Glutamatergic neuron (in vitro differentiated cells): ENCODE results near the gene CDH2. TPM values are rescaled to one million over a fixed set of nuclear protein-coding genes. Genes with fewer than 3 reads are reported as not detected.

ENCODE experiments used
- DNase-seq: peaks from one replicate; pipeline ENCODE4 v3.0.0; 2022
- H3K27ac Mint-ChIP-seq: one replicate; pipeline ENCODE4 v1.8.0; 2020; ENCODE audit warnings: mild to moderate bottlenecking, mixed read lengths, inconsistent platforms; ENCODE audit not compliant: unreplicated experiment
- H3K27me3 Mint-ChIP-seq: one replicate; pipeline ENCODE4 v1.8.0; 2020; ENCODE audit warnings: mild to moderate bottlenecking, moderate library complexity, mixed read lengths, inconsistent platforms; ENCODE audit not compliant: unreplicated experiment
- H3K36me3 Mint-ChIP-seq: one replicate; pipeline ENCODE4 v1.8.0; 2020; ENCODE audit warnings: mild to moderate bottlenecking, mixed read lengths, inconsistent platforms; ENCODE audit not compliant: unreplicated experiment
- H3K4me1 Mint-ChIP-seq: one replicate; pipeline ENCODE4 v1.8.0; 2020; ENCODE audit warnings: mild to moderate bottlenecking, low read depth, mixed read lengths, inconsistent platforms; ENCODE audit not compliant: unreplicated experiment
- H3K4me3 Mint-ChIP-seq: one replicate; pipeline ENCODE4 v1.8.0; 2020; ENCODE audit warnings: mild to moderate bottlenecking, mixed read lengths, inconsistent platforms; ENCODE audit not compliant: unreplicated experiment
- H3K9me3 Mint-ChIP-seq: one replicate; pipeline ENCODE4 v1.8.0; 2020; ENCODE audit warnings: mild to moderate bottlenecking, moderate library complexity, mixed read lengths, inconsistent platforms; ENCODE audit not compliant: unreplicated experiment
- total RNA-seq: library from RNA; stranded (reverse); fragmentation: NEBNext Ultra II Directional; extraction: Animal tissue kit (Norgen Biotek cat#: 25700); gene quantifications from one replicate; pipeline ENCODE4 v1.2.1, GENCODE V29; 2021; ENCODE audit not compliant: unreplicated experiment
- TF ChIP-seq, protein P1 (sequence below): fragments of 200-600 bp; sonication (generic); IDR thresholded peaks from one replicate; pipeline ENCODE4 v1.5.0; 2021; ENCODE audit not compliant: partially characterized antibody, unreplicated experiment

CDH2 gene
- total RNA-seq, 1 donor from 2014 or later = 224 TPM

DNA sequence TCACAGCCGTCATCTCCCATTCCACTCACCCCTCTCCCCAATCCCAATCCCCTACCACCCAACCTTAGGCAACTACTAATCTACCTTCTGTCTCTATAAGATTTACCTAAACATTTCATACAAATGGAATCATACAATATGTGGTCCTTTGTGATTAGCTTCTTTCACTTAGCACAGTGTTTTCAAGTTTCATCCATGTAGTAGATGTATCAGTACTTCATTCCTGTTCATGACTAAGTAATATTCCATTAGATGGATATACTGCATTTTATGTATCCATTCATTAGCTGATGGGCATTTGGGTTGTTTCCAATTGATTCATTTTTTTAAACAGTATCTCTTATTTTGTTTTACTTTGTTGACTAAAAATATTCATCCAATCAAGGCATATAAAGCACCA lies 109.6 kb downstream of the CDH2 start:
- peaks cover 2% of the 10 kb centered on the region for H3K27me3 Mint-ChIP-seq
- no peaks in the 10 kb centered on the region for H3K36me3 Mint-ChIP-seq
- DNase-seq = no peak
- peaks cover 4% of the 10 kb centered on the region for H3K9me3 Mint-ChIP-seq
- H3K4me3 Mint-ChIP-seq = no peak overlapping the region
- TF ChIP-seq, protein P1, sequence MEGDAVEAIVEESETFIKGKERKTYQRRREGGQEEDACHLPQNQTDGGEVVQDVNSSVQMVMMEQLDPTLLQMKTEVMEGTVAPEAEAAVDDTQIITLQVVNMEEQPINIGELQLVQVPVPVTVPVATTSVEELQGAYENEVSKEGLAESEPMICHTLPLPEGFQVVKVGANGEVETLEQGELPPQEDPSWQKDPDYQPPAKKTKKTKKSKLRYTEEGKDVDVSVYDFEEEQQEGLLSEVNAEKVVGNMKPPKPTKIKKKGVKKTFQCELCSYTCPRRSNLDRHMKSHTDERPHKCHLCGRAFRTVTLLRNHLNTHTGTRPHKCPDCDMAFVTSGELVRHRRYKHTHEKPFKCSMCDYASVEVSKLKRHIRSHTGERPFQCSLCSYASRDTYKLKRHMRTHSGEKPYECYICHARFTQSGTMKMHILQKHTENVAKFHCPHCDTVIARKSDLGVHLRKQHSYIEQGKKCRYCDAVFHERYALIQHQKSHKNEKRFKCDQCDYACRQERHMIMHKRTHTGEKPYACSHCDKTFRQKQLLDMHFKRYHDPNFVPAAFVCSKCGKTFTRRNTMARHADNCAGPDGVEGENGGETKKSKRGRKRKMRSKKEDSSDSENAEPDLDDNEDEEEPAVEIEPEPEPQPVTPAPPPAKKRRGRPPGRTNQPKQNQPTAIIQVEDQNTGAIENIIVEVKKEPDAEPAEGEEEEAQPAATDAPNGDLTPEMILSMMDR = no peak
- H3K4me1 Mint-ChIP-seq = peaks cover 14% of the 10 kb centered on the region
- no peak overlapping the region for H3K27ac Mint-ChIP-seq

GRCh38 chr18:28065793-28066186 lies 111.1 kb downstream of the CDH2 start:
- no peak for DNase-seq
- peaks cover 7% of the 10 kb centered on the region for H3K9me3 Mint-ChIP-seq
- TF ChIP-seq, protein P1 = no peak
- H3K36me3 Mint-ChIP-seq = no peaks in the 10 kb centered on the region
- H3K4me1 Mint-ChIP-seq = peaks cover 4% of the 10 kb centered on the region
- H3K27ac Mint-ChIP-seq = no peak overlapping the region
- no peak overlapping the region for H3K4me3 Mint-ChIP-seq
- no peaks in the 10 kb centered on the region for H3K27me3 Mint-ChIP-seq

DNA sequence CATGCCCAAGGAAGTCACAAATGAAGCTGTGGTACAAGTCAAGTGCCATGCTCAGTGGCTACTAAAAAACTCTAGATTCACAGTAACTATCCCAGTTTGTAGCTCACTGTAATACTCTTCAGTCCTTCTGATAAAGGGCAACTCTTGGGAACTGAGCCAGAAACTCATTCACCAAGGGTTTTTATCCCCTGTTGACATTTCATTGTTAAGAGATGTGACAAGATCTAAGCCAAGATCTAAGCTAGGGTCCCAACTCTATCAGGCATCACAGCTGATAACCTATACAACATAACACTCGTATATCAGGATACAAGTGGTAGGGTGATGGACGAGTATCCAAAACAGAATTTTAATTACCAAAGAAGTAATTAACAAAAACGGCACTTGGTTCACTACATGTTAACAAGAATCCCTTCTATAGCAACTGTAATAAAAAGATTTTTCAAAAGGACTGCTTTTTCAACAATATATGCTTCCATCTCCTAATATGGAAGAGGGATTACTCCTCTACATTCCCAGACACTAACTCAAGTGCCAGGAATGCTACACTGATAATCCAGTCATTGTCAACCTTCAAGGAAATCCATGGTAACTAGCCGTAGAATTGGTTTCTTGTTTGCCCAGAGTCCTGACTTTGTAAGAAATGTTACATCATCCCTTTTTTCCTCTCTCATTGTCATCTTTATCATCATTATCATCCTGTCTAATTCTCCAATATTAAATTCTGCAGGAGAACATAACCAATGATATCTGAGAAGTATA lies 111.7 kb downstream of the CDH2 start:
- peaks cover 7% of the 10 kb centered on the region for H3K9me3 Mint-ChIP-seq
- no peak for DNase-seq
- TF ChIP-seq, protein P1 = no peak
- peaks cover 4% of the 10 kb centered on the region for H3K4me1 Mint-ChIP-seq
- H3K4me3 Mint-ChIP-seq = no peak overlapping the region
- H3K36me3 Mint-ChIP-seq = no peaks in the 10 kb centered on the region
- H3K27me3 Mint-ChIP-seq = peaks cover under 1% of the 10 kb centered on the region
- no peak overlapping the region for H3K27ac Mint-ChIP-seq

GRCh38 chr18:28063926-28064325 lies 113.0 kb downstream of the CDH2 start:
- no peak for DNase-seq
- TF ChIP-seq, protein P1 = no peak
- Mint-ChIP-seq H3K9me3 (peaks cover 7% of the 10 kb centered on the region), H3K27ac (no peak overlapping the region), H3K36me3 (no peaks in the 10 kb centered on the region), H3K27me3 (peaks cover 4% of the 10 kb centered on the region), H3K4me3 (no peak overlapping the region), H3K4me1 (peaks cover 6% of the 10 kb centered on the region)

DNA sequence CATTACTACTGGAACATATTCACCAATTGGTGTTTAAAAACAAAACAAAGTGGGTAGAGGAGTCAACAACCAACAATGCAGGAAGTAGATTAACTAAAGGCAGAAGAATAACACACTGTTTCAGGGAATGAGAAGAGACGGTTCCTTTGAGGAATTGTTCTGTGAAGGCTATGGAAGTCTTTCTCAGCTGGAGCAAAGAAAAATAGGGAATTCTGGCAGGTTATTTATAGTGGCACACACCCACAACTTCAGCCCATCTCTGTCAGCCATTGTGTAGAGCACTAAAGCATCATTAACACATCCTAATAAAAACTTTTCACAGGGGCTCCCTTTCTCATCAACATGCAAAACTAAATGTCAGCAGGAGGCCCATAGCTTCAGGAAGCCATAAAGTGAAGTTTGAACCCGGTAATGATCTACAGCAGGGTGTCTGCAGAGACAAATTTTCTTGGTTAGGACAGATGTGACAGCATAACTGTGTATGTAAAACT lies 113.6 kb downstream of the CDH2 start:
- H3K36me3 Mint-ChIP-seq = no peaks in the 10 kb centered on the region
- no peak overlapping the region for H3K4me3 Mint-ChIP-seq
- TF ChIP-seq, protein P1 = no peak
- peaks cover 6% of the 10 kb centered on the region for H3K4me1 Mint-ChIP-seq
- peaks cover 7% of the 10 kb centered on the region for H3K9me3 Mint-ChIP-seq
- peaks cover 4% of the 10 kb centered on the region for H3K27me3 Mint-ChIP-seq
- H3K27ac Mint-ChIP-seq = no peak overlapping the region
- DNase-seq = no peak
